PC-9 (cell line): ENCODE results near the gene ZFHX3. TPM values are rescaled to one million over a fixed set of nuclear protein-coding genes. Genes with fewer than 3 reads are reported as not detected.
A peak's percentile ranks its signal among the peaks of the same experiment; 100 is the strongest.

ENCODE experiments used
- BruUV-seq: library from RNA; stranded (reverse); fragments of 400-500 nt; replicated peaks from 2 replicates; lab custom pipeline; 2021; lab: Mats Ljungman, UMichigan
- CTCF ChIA-PET: fragments of 300-600 bp; sonication (Branson Sonifier 250); formaldehyde crosslinking; loops from one replicate; lab custom pipeline; 2022; ENCODE audit warnings: antibody characterized with exemption; lab: Charles Lee
- POLR2A ChIA-PET: fragments of 300-600 bp; sonication (Branson Sonifier 250); formaldehyde crosslinking; loops from one replicate; lab custom pipeline; 2022; ENCODE audit warnings: antibody characterized with exemption; ENCODE audit not compliant: unreplicated experiment; lab: Charles Lee
- DNase-seq, 2 experiments: peaks; one replicate each; pipeline versions ENCODE4 v3.0.0 to v3.0.0-alpha.2; 2015 to 2022; ENCODE audit warnings: mixed read lengths in 1 of 2
- H2AFZ ChIP-seq: fragments of 200-600 bp; sonication (generic); 2 replicates; pipeline ENCODE4 v1.8.1; 2017; ENCODE audit warnings: antibody characterized with exemption
- H3F3A ChIP-seq: fragments of 200-600 bp; sonication (generic); 2 replicates; pipeline ENCODE4 v1.8.1; 2017; ENCODE audit warnings: antibody characterized with exemption, mild to moderate bottlenecking, low read depth; ENCODE audit not compliant: insufficient read depth
- H3K27ac ChIP-seq: fragments of 200-600 bp; sonication (generic); 2 replicates; pipeline ENCODE4 v1.6.1; 2016; ENCODE audit warnings: mixed run types
- H3K27me3 ChIP-seq: fragments of 200-600 bp; sonication (generic); 2 replicates; pipeline ENCODE4 v1.6.1; 2016; ENCODE audit warnings: low read depth, mixed run types; ENCODE audit not compliant: insufficient read depth
- H3K36me3 ChIP-seq: fragments of 200-600 bp; sonication (generic); 2 replicates; pipeline ENCODE4 v1.6.1; 2016; ENCODE audit warnings: low read depth, mixed run types
- H3K4me1 ChIP-seq: fragments of 200-600 bp; sonication (generic); replicated peaks from 2 replicates; pipeline ENCODE4 v1.6.1; 2016; ENCODE audit warnings: mixed run types; ENCODE audit not compliant: insufficient read depth
- H3K4me2 ChIP-seq: fragments of 200-600 bp; sonication (generic); 2 replicates; pipeline ENCODE4 v1.6.1; 2017; ENCODE audit warnings: mixed run types
- H3K4me3 ChIP-seq: fragments of 200-600 bp; sonication (generic); 2 replicates; pipeline ENCODE4 v1.6.1; 2016; ENCODE audit warnings: mixed run types
- H3K79me2 ChIP-seq: fragments of 200-600 bp; sonication (generic); 2 replicates; pipeline ENCODE4 v1.6.1; 2017; ENCODE audit warnings: low read depth, mixed run types
- H3K9me2 ChIP-seq: fragments of 200-600 bp; sonication (generic); 2 replicates; pipeline ENCODE4 v1.8.1; 2017; ENCODE audit warnings: mild to moderate bottlenecking; ENCODE audit not compliant: insufficient read depth
- H3K9me3 ChIP-seq: fragments of 200-600 bp; sonication (generic); 2 replicates; pipeline ENCODE4 v1.8.1; 2016; ENCODE audit warnings: low read depth; ENCODE audit not compliant: insufficient read depth
- H4K20me1 ChIP-seq: fragments of 200-600 bp; sonication (generic); 2 replicates; pipeline ENCODE4 v1.8.1; 2017; ENCODE audit not compliant: insufficient read depth
- EZH2 ChIP-seq: fragments of 200-600 bp; sonication (generic); IDR thresholded peaks from 2 replicates; pipeline ENCODE4 v1.8.0; 2017; ENCODE audit warnings: antibody characterized with exemption, low read depth
- intact Hi-C: fragments of 100-400 bp; cut with micrococcal nuclease; formaldehyde crosslinking; loops from one replicate; pipeline ENCODE4 v1.10.0; 2022; ENCODE audit not compliant: unreplicated experiment
- total RNA-seq: library from RNA; stranded (reverse); gene quantifications from 2 replicates; pipeline ENCODE4 v1.2.3, GENCODE V29; 2021
- TF ChIP-seq, protein P1 (sequence below): fragments of 200-600 bp; sonication (generic); conservative IDR thresholded peaks from 2 replicates; pipeline ENCODE4 v1.6.1; 2017; ENCODE audit warnings: mixed run types, antibody characterized with exemption, mild to moderate bottlenecking, moderate library complexity

Gene ZFHX3
- total RNA-seq, 1 experiment from 2014 or later, result 23.1 TPM

DNA sequence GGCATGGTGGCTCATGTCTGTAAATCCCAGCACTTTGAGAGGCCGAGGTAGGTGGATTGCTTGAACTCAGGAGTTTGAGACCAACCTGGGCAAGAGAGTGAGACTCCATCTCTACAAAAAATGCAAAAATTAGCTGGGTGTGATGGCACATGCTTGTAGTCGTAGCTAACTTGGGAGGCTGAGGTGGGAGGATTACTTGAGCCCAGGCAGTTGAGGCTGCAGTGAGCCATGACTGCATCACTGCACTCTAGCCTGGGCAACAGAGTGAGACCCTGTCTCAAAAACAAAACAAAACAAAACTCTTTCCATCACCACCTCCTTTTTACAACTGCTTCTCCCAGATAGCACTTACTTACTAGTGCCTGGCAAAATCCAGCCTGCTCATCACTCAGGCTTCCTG is 214.0 kb downstream of the ZFHX3 start:
- no peak for DNase-seq
- H3K27ac ChIP-seq, result no peak overlapping the region
- H3K4me1 ChIP-seq, result 0 out of 2 replicates have a peak, but pooled peaks cover 5% of the 10 kb centered on the region
- no peak overlapping the region for H3K4me2 ChIP-seq
- TF ChIP-seq, protein P1, sequence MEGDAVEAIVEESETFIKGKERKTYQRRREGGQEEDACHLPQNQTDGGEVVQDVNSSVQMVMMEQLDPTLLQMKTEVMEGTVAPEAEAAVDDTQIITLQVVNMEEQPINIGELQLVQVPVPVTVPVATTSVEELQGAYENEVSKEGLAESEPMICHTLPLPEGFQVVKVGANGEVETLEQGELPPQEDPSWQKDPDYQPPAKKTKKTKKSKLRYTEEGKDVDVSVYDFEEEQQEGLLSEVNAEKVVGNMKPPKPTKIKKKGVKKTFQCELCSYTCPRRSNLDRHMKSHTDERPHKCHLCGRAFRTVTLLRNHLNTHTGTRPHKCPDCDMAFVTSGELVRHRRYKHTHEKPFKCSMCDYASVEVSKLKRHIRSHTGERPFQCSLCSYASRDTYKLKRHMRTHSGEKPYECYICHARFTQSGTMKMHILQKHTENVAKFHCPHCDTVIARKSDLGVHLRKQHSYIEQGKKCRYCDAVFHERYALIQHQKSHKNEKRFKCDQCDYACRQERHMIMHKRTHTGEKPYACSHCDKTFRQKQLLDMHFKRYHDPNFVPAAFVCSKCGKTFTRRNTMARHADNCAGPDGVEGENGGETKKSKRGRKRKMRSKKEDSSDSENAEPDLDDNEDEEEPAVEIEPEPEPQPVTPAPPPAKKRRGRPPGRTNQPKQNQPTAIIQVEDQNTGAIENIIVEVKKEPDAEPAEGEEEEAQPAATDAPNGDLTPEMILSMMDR, result no peak
- TF ChIP-seq EZH2, result no peak
- no peaks in the 10 kb centered on the region for H3K9me2 ChIP-seq
- POLR2A ChIA-PET, result no interaction called here
- intact Hi-C loops, result loop anchor here (2.0 kb wide), 1 partner anchor 215 kb away; the partner anchor contains the start of gene ZFHX3
- H3K27me3 ChIP-seq, result no peaks in the 10 kb centered on the region
- no TSS peak for BruUV-seq
- 0 out of 2 replicates have a peak, but pooled peaks cover 3% of the 10 kb centered on the region for H3K79me2 ChIP-seq
- CTCF ChIA-PET, result no interaction called here
- no peak overlapping the region for H3K4me3 ChIP-seq
- H2AFZ ChIP-seq, result no peak overlapping the region
- no peaks in the 10 kb centered on the region for H3K9me3 ChIP-seq
- H3K36me3 ChIP-seq, result no peaks in the 10 kb centered on the region
- H4K20me1 ChIP-seq, result no peaks in the 10 kb centered on the region
- H3F3A ChIP-seq, result peaks cover 7% of the 10 kb centered on the region; the same call in 1 of the 2 replicates

DNA sequence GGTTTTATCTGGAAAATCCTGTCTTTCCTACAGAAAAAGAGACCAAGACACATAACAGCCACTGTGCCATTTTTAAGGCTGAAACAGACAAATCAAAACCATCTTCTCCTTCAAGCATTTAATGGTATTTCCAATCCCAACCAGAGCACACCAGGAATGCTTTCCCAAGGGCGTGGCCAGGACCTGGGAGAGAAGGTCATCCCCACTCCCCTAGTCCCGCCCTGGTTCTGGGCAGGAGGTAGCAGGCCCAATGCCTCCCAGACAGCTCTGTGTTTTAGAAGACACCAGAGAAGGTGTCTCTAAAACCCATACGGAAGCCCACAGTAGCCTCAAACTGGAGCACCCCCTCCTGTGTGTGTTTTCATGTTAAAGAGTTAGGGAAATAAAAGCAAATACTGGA is 214.4 kb downstream of the ZFHX3 start:
- Histone ChIP-seq H3F3A (peaks cover 7% of the 10 kb centered on the region; the same call in 1 of the 2 replicates), H3K79me2 (0 out of 2 replicates have a peak, but pooled peaks cover 3% of the 10 kb centered on the region), H3K9me2 (no peaks in the 10 kb centered on the region), H3K27me3 (no peaks in the 10 kb centered on the region), H3K27ac (no peak overlapping the region), H2AFZ (no peak overlapping the region), H3K9me3 (no peaks in the 10 kb centered on the region), H3K36me3 (no peaks in the 10 kb centered on the region), H3K4me2 (no peak overlapping the region), H3K4me1 (0 out of 2 replicates have a peak, but pooled peaks cover 5% of the 10 kb centered on the region), H4K20me1 (no peaks in the 10 kb centered on the region), H3K4me3 (no peak overlapping the region)
- no TSS peak for BruUV-seq
- intact Hi-C loops, result loop anchor here (2.0 kb wide), 1 partner anchor 215 kb away; the partner anchor contains the start of gene ZFHX3
- ChIA-PET POLR2A (no interaction called here), CTCF (interaction anchor here (0.7 to 1.6 kb wide), 5 partner anchors 42 to 1039 kb away, joined by 3 to 5 read pairs (median 3); no protein-coding TSS in a partner anchor)
- no peak for DNase-seq
- TF ChIP-seq, protein P1, result no peak
- no peak for TF ChIP-seq EZH2

DNA sequence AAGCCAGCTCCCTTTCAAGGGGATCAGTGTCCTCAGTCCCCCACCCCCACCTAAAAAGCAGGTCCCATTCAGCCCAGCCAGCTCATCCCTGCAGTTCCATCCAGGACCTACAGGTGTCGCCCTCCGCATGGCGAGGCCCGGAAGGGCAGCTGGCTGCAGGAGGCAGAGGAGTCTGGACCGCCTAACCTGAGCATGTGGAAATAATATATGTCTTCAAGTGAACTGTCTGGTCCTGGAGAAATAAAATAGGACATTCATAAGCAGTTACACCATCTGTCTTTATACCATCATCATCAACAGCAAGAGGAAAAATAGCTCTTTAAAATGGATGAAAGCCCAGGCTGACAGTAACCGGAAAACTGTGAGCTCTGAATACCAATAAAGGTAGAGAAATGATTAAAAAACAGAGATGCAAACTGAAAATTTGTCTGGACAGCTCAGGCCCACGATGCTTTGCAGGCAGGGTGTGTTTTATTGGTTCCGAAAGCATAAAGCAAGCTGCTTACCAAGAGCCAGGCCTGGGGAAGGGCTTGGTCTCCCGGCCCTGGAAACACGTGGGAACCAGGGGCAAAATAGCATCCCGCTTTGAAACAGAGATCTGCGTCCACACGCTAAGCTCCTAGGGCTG is 215.2 kb downstream of the ZFHX3 start:
- Histone ChIP-seq H3F3A (peaks cover 7% of the 10 kb centered on the region; the same call in 1 of the 2 replicates), H3K79me2 (0 out of 2 replicates have a peak, but pooled peaks cover 3% of the 10 kb centered on the region), H3K36me3 (no peaks in the 10 kb centered on the region), H3K9me3 (no peaks in the 10 kb centered on the region), H3K9me2 (no peaks in the 10 kb centered on the region), H3K4me1 (0 out of 2 replicates have a peak, but pooled peaks cover 5% of the 10 kb centered on the region), H3K27me3 (no peaks in the 10 kb centered on the region), H3K4me3 (no peak overlapping the region), H4K20me1 (no peaks in the 10 kb centered on the region), H2AFZ (no peak overlapping the region), H3K27ac (no peak overlapping the region), H3K4me2 (no peak overlapping the region)
- TF ChIP-seq, protein P1, result peak; percentile 99
- no peak for TF ChIP-seq EZH2
- BruUV-seq, result no TSS peak
- ChIA-PET CTCF (interaction anchor here (0.5 to 1.6 kb wide), 22 partner anchors 8 to 1038 kb away, joined by 3 to 16 read pairs (median 4); no protein-coding TSS in a partner anchor), POLR2A (interaction anchor here (0.5 to 0.6 kb wide), 3 partner anchors 16 to 220 kb away, joined by 3 to 4 read pairs (median 3); no protein-coding TSS in a partner anchor)
- DNase-seq, result peak; percentile 40 to 83
- intact Hi-C loops, result loop anchor here (1.0 to 2.0 kb wide), 3 partner anchors 216 to 364 kb away; partner anchors contain the start of gene ZFHX3
